HG03439 (cell line): ENCODE data around the gene EPB41L4B.
"Not testable (repeated sequence)": the region's sequence is repeated elsewhere in the genome, so short reads cannot be mapped to it uniquely, and the experiment has no call there.

Source experiments
- ATAC-seq: cut with Tn5 transposase; IDR thresholded peaks from one replicate; pipeline ENCODE4 v1.9.1; 2021; ENCODE audit warnings: mild to moderate bottlenecking, moderate library complexity; ENCODE audit not compliant: unreplicated experiment

Gene EPB41L4B

DNA sequence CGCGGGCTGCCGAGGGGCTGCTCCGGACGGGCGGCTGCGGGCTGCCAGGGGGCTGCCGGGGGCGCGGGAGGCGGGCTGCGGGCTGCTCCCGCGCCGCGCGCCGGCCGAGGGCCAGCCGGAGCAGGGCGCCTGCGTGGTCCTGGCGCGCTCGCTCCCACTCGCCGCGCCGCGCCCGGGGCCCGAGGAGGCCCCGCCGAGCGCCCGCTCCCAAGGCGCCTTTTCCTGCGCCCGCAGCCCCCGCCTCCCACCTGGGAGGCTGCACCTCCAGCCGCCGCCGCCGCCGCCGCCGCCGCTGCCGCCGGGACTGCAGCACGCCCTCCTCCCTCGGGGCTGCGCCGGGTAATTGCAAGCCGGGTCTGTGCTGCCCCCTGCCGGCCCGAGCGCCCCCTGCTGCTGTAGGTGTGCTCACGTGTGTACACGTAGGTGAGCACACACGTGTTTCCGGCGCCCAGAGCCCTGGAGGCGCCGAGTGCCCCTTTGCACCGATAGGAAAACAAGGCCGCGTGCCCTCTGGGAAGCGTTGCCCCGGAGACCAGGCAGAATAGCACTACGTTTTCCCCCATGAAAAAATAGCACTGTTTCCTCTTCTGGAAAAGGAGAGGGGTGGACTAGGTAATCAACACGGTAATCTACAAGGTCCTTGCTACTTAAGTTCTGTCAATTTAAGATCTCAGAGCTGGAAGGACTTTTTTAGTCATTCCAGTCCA lies at the start of gene EPB41L4B:
Gene EPB41L4B (minus strand): TSS at position 318 of the 707 bp plus-strand sequence. CDS start 613 bp downstream, outside the sequence.
- ATAC-seq: peak; percentile 95

DNA sequence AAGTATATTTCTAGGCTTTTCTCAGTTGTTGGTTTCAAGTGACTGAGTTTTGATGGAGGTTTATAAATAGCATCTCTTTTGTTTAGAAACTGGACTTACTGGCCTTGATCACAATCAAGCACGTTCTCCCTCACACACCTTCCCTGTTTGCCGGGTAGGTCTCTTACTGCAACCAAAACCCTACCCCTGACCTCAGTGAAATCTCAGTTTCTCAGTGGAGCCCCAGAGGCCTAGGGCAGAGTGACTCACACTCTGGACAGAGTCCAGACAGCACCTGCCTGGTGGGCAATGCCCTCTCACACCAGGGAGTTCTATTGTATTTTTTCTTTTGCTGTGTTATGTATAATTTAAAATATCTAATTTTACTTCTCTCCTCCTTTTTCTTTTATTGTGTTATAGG lies 48.4 kb upstream of the EPB41L4B start:
- ATAC-seq: peak; percentile 95

DNA sequence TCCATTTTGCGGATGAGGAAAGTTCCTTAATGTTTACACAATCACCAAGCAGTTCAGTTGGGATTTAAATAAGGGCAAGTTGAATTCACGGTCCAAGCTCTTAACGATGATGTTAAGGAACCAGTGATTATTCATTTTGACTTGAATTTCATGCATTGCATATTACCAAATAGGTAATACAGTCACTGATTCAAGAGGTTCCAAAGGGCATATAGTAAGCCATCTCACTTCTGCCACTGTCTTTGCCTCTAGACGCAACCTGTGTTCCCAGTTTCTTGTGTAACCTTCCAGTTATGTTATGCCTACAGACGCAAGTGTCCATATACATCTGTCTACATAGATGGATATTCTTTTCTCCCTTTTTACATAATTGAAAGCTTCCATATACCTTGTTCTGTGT lies 39.9 kb upstream of the EPB41L4B start:
- ATAC-seq: no peak

DNA sequence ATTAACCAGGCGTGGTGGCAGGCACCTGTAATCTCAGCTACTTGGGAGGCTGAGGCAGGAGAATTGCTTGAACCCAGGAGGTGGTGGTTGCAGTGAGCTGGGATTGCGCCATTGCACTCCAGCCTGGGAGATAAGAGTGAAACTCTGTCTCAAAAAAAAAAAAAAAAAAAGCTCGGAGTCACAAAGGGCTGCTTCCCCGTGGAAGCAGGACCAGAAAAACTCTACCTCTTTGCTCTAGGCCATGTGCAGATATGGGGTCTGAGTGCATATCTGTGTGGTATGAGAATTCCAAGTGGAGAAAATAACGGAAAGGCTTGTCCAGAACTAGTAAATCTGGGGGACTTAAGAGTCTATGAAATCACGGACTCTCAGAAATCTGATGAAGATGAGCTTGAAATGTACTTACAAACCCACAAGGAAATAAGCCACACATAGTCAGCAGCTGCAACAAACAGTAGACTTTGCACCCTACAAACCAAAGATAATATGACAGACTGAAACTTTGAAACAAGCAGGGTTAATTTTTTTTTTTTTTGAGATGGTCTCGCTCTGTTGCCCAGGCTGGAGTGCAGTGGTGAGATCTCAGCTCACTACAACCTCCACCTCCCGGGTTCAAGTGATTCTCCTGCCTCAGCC lies 38.2 kb upstream of the EPB41L4B start:
- ATAC-seq: not testable (repeated sequence)

DNA sequence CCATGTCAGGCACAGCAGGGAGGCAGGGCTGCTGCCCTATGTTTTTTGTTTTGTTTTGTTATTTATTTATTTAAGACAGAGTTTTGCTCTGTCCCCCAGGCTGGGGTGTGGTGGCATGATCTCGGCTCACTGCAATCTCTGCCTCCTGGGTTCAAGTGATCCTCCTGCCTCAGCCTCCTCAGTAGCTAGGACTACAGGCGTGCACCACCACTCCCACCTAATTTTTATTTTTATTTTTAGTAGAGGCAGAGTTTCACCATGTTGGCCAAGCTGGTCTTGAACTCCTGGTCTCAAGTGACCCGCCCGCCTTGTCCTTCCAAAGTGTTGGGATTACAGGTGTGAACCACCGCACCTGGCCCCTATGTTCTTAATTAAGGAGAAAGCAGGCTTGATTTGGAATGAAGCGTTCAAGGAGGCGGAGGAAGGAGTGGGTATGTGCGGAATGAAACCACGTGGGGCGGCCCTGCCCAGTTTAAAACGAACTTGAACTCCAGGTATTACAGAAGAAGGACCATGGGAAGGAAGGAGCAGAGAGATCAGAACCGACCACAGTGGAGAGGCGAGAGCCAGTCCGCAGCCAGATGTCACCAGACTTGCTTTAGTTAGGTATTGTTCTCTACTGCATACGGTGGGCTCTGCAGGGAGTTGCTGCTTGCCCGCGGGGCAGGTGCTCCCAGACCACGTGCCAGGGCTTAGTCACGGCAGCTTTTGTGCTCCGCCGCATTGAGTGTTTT lies 34.9 kb upstream of the EPB41L4B start:
- no peak for ATAC-seq

DNA sequence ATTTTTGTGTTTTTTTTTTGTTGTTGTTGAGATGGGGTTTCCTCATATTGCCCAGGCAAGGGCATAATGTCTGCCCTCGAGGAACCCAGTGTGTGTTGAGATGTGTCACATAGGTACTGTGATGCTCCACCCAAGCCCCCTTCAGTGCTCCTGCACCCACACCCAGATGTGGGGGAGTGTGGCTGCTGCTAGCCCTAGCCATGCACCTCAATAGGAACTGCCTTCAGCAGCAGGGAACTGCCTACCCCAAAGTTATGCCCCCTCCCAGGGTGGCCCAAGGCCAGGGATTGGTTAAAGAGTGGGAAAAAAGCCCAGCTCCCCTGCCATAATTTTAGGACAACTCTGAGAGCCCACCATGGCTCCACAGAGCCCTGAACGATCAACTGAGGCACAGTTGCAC lies 33.3 kb upstream of the EPB41L4B start:
- no peak for ATAC-seq

DNA sequence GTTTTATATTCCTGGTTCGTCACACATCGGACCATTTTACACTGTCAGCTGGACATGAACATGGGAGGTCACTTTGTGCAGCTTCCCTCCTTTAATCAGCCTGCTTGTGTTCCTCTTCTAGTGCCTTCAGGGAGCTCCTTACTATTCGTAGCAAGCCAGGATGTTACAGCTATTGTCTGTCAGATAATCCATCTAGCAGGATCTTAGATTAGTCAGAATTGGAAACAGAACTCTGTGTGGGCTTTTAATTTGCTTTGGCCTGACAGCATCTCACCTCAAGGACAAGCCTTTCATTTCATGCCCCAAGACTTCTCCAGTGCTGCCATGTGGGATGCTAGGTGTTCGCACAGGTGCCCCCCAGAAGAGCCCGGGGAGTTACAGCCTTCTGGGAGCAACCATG lies 30.2 kb upstream of the EPB41L4B start:
- no peak for ATAC-seq

DNA sequence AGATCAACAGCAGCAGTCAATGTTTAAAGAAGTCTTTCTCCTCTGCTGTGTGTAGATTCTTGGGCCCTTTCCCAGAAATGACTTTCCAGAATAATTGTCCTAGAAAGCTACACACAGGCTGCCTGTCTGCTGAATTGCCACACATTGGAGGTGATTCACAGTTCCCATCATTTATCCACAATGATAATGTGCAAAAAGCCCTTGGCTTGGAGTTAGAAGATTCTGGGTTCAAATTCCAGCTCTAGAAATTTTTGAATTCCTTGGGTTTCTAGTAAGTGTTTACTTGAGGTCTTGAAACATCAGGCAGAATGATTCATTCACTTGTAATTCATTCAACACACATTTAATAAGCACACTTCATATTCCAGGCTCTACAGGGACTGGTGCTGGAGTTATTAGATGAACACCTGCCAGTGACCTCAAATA lies 28.6 kb upstream of the EPB41L4B start:
- no peak for ATAC-seq

DNA sequence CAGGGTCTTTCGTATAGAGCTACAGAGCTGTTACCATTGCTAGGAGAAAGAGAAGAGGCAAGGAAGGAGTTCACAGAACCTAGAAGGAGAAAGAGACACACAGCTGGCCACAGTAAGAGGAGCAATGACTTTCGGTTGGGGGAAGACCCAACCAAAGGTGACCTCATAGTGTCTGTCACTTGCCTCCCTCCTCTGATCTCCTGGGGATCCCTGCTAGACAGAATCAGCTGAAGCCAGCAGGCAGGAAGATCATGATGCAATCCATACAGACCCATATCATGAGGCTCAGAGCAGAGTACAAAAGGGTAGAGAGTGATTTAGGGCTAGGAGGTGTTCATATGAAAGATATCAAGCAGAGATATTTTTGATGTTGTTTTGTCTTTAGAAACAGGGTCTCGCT lies 26.0 kb upstream of the EPB41L4B start:
- ATAC-seq: no peak

DNA sequence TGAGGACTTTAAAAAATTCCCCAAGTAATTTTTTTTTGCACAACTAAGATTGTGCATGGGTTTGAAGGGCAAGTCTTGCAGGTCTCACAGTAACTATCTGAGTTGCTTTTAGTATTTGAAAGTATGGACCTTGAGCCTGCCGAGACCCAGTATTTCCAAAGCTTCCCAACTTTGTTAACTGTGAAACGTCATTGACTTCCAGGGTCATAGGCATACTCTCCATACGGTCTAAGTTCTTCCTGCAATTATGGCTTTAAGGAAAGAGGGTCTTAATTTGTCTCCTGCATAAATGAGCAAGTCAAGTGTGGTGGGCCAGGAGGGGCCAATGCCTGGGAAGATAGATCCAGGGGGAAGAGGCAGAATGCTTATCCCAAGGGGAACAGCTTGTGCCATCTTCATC lies 24.0 kb upstream of the EPB41L4B start:
- no peak for ATAC-seq

DNA sequence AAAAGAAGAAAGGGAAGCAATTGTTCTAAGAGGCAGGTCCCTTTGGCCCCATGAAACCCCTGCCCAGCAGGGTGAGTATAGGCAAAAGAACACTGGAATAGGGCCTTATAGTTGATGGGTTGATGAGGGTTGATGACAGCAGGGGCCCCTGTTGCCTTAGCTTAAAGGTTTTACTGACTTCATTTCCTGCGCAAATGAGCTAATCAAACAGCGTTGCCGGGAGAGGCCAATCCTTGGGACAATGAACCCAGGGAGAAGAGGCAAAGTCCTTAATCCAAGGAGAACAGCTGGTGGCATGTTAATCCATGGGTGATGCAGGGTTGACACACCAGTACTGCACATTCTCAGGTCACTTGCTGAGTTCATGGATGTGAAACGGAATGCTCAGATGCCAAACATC lies 22.0 kb upstream of the EPB41L4B start:
- no peak for ATAC-seq

DNA sequence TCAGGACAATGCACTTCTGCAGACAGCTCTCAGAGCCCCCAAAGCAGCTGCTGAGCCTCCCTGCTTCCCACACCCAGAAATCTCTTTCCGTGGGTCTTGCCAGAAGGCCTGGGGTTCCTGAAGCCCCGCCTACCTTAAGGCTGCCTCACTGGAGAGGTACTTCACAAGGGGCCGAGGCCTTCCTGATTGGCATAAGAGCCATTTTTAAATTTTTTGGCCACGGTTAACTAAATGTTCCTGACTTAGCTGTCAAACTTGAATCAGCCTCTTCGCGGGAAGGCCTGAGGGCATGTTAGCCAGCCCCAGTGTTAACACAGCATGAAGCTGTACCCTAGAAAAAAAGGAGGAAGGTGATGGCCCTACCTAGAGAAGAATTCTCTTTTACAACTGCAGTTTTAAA lies 20.7 kb upstream of the EPB41L4B start:
- no peak for ATAC-seq

DNA sequence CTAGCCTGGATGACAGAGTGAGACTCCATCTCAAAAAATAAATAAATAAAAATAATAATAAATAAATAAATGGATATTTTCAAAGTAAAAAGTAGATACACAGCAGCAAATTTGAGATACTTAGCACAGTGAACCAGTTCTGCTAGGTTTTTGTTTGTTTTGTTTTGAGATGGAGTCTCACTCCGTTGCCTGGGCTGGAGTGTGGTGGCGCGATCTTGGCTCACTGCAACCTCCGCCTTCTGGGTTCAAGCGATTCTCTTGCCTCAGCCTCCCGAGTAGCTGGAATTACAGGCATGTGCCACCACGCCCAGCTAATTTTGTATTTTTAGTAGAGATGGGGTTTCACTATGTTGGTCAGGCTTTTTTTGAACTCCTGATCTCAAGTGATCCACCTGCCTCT lies 20.1 kb upstream of the EPB41L4B start:
- not testable (repeated sequence) for ATAC-seq

DNA sequence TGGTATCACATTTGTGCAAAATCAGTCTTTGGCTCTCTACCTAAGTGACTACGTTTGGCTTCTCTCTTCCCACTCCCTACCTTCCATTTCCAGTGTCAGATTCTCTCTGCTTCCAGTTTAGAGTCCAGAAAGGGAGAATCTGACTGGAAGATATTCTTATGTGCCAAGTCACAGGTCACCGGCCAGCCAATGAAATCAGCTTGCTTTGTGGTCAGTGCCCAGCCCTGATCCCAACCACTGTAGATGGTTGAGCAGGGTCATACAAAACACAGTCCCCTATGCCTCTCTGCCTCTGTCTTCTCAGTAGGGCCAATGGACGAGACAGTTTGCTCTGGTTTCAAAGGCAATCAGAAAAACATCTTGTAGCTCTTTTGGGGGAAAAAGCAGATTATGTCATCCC lies 15.6 kb upstream of the EPB41L4B start:
- no peak for ATAC-seq

DNA sequence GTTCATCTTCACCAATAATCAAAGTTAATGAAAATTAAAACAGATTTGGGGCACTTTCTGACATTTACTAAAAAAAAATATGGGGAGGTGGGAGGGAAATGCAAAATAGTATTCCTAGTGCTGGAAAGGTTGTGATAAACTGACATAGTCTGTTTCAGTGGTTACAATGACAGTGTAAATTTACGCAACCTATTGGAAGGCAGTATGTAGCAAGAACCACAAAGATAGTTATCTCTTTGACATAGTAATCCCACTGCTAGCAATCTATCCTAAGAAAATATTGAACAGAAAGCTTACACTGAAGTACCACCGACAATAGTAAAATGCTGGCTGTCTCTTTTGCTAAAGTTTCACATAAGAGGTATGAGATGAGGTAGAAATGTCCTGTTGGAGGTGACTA lies 15.1 kb upstream of the EPB41L4B start:
- no peak for ATAC-seq

DNA sequence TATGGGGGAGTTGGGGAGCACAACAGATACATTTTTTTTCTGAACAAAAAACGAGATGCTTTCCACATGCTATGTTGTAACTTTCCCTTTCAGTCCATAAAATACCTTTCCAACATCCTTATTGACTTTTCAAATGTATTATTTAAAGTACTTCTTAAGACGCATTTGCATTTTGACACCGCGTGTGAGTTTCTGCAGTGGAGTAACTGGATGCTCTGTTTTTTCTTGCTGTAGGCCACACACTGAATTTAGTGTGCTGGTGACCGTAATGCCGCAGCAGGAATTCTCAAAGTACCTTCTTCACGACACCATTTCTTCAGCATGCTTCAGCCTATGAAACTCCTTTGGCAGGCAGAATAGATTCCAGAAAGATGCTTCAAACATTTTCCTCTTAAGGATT lies 14.3 kb upstream of the EPB41L4B start:
- no peak for ATAC-seq

DNA sequence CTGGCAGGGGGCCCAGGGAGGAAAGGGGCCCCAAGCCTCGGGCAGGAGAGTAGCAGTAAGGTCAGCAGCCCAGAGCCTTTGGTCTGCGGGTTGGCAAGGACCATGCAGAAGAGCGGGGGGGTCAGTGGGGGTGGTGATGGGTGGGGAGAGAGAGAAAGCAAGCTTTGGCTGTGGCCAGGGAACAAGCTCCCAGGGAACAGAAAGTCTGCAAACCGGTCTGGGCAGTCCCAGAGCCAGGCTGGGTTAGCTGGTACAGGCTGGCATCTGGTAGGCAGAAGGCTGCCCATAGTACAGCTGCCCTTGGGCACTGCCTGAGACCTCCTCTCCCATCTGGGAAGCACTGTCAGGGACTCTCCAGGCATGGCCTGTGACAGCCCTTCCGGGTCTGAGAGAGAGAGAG lies 10.5 kb upstream of the EPB41L4B start:
- no peak for ATAC-seq

DNA sequence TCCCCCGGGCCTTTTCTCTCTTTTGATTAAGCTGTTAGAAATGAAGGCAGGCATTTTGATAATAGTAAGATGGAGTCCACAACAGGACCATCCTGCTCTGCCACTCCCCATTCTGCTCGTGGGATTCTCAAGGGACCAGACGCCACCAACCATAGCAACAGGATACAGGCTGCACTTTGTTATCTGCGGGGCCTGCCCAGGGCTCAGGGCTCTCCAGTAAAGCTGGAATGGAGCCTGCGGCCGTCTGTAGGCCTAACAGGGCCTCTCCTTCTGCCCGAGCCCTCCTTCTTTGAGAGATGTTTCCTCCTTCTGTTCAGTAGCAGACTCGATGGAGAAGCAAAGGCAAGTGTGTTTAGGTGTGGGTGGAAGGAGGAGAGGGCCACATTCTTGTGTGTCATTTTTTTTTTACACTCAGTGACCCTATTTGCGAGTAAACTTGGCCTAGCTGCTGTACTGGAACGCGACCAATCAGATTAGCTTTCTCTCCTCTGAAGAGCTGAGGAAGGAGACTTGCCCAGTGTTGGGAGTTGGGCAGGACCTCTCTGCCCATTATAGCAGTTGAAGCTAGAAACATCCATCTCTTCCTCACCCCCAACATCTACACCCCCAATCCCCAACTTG lies 8.9 kb upstream of the EPB41L4B start:
- ATAC-seq: no peak

DNA sequence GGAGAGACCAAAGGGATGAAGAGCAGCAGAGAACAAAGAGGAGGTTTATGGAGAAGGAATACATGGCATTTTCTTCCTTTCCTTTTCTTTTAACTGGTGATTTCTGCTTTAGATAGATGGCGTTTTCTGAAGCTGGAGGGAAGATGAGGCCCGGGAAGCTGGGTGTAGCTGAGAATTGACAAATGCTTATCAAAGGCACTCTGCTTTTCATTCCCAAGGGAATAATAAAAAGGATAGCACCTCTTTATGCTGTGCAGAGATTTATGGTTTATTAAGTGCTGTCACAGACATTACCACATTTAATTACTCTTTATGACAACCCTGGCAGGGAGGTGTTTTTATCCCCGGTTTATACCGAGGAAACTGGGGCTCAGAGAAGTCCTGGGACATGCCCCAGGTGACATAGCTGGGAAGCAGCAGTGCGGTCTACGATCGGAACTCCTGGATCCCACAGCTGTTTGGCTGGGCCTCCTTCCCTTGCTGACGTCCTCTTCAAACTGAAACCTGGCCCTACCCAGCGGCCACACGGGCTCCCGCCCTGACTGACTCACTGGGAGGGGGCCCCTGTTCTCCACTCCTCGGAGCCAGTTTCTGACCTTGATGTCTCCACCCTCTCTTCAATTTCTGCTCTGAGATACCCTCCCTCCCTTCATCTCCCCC lies 8.2 kb upstream of the EPB41L4B start:
- no peak for ATAC-seq

DNA sequence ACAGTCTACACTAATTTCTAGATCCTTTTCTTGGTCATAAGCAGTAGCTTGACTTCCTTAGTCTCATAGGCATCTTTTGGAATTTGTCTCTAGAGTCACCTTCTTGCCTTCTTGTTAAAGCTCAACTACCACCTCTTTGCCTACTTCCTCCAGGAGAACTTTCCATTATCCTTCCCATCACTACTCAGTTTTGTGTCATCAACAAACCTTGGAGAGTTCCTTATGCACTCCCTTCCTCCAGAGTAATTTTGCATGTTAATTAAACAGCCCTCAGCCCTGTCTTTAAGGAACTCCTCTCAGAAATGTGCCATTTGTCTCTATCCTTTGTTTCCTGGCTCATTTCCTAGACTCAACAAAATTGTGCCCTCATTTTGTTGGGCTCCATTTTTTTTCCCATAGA lies 4.2 kb upstream of the EPB41L4B start:
- no peak for ATAC-seq

DNA sequence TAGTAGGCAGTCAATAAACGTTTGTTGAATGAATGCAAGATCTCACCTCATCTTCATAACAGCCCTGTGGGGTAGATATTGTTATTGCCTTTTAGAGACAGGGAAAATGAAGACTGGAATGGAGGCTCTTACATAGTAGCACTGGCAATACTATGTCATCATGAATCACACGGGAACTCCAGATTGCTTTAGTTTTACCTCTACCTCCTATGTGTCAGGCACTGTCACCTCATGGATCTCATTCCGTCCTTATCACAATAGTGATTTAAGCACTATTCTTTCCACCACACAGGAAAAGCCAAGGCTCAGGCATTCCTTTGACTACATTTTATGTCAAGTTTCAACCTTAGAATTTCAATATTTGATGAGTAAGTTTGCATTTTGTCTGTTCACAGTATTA lies 2.9 kb upstream of the EPB41L4B start:
- ATAC-seq: no peak
